Measurements from ENCODE around the gene NPC2. TPM values are rescaled to one million over a fixed set of nuclear protein-coding genes. Genes with fewer than 3 reads are reported as not detected.

The NPC2 gene
- total RNA-seq, 1 experiment from 2014 or later, result 87.1 TPM

DNA sequence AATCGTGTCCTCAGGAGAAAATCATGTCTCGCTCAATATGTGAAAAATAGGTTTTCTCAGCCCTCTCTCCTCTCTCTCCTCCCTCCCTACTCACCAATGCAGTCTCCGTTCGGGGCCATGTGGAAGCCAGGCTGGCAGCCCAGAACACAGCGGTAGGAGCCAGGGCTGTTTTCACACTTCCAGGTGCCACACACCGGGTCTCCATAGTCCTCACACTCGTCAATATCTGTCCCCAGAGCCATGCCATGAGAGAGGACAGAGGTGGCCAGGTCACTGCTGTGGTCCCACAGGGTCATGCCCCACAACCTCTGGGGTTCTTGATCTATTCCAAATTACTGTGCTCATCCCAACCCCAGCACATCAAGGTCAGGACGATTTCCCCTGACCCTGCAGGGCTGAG, 14.0 kb upstream of the NPC2 start:
- DNase-seq (ENCODE audit: low read depth), result no peak
- in situ Hi-C loops (cut with HindIII; ENCODE audit: low pct_unique_long_range_greater_than_20kb, low sequenced_read_pairs), result no loop called here

DNA sequence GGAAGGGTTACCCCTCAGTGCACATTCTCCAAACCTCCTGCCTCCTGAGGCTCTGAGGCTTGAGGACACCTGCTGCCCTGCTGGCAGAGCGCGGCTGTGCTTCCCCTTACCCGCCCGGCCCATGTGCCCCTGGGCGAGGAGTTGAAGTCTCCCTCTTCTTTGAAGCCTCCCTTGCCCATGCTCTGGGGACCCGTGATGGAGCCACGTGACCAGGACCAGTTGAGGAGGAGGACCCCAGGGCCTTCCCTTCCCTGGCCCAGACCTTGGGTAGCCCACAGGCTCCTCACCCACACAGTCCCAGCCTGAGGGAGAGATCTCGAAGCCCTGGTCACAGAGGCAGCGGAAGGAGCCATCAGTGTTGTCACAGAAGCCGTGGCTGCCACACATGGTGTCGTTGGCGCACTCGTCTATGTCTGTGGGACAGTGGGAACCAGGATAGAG, 13.3 kb upstream of the NPC2 start:
- no peak for DNase-seq (ENCODE audit: low read depth)
- in situ Hi-C loops (cut with HindIII; ENCODE audit: low pct_unique_long_range_greater_than_20kb, low sequenced_read_pairs), result no loop called here

DNA sequence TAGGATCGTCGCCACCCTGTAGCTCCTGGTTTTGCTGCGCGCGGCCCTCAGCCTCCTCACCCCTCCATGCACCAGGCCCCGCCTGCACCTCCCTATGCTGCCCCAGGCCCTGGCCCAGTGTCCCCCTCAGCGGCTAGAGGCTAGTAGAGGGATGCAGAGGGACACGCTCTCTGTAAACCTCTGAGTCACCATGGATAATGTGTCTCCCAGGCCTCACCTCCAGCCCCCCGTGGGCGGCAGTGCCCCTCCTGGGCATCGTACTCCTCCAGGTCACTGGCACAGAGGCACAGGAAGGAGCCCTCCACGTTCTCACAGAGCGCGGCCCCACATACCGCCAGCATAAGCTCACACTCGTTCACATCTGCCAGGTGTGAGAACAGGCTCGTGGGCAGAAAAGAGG, 12.7 kb upstream of the NPC2 start:
- no peak for DNase-seq (ENCODE audit: low read depth)
- in situ Hi-C loops (cut with HindIII; ENCODE audit: low pct_unique_long_range_greater_than_20kb, low sequenced_read_pairs), result no loop called here

DNA sequence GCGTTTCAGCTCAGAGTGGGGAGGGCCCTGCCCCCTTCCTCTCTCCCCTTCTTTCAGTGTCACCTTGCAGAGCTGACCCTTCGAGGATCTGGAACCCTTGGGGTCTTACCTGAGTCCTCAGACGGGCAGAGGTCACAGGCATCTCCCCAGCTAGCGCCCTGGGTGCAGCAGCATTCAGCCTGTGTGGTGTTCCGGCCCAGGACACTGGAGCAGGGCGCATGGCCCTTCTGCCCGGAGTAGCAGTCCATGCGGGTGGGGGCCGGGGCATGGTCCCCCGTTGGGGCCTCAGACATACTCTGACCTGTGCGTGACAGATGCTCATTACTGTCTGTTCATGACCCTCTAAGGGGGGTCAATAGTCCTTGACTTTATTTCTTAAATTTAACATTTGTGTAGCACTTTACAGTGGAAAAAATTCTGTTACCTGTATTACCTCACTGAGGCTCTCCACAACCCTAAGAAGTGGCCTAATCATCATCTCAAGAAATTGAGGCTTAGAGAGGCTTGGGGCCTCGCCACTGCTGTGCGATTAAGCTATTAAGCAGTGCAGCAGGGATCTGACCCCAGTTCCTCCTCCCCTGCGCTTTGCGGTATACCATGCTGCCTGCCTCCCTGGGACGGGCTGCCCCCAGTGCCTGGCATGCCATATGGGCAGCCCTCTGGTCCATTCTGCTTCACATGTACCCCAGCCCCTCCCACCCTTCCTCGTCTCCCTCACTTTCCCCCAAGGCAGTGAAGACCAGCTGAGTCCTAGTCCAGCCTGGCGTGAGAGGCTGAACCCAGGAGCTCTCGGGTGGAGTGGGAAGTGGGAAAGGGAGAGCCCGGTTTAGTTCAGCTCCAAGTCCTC, 12.0 kb upstream of the NPC2 start:
- in situ Hi-C loops (cut with HindIII; ENCODE audit: low pct_unique_long_range_greater_than_20kb, low sequenced_read_pairs), result no loop called here
- no peak for DNase-seq (ENCODE audit: low read depth)

DNA sequence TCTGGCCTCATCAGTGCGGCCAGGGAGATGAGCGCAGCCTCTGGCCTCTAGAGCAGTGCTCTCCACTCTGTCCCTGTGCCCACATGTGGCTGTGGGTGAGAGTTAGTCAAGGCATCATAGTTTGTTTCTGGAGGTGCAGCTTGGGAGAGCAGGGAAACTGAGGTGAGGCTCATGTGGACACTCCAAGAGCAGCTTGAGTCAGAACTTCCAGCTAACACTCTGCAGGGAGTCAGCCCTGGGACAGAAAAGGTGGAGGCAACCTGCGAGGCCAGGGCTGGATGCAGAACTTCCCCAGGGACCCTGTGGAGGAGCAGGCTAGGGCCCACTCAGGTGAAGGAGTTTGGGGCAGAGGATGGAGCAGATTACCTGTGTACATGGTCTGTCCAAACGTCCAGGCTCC, 11.3 kb upstream of the NPC2 start:
- in situ Hi-C loops (cut with HindIII; ENCODE audit: low pct_unique_long_range_greater_than_20kb, low sequenced_read_pairs), result no loop called here

DNA sequence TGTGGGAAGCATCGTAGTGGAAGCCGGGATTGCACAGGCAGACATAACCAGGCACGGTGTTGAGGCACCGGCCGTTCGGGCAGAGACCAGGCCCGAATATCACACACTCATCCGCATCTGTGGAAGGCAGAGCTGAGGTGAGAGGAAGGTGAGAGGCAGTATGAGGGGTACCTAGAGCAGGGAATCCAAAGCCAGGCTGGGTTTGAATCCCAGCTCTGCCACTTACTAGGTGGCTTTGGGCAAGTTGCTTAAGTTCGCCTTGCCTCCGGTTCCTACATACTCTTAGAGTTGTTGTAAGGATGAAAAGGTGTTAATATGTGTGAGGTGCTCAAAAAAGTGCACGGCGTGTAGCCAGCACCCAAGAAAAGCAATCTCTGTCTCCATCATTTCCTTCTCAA, 10.8 kb upstream of the NPC2 start:
- in situ Hi-C loops (cut with HindIII; ENCODE audit: low pct_unique_long_range_greater_than_20kb, low sequenced_read_pairs), result no loop called here
- no peak for DNase-seq (ENCODE audit: low read depth)

More for the DNA sequence above, 11.3 kb upstream of the NPC2 start:
- DNase-seq (ENCODE audit: low read depth), result no peak

DNA sequence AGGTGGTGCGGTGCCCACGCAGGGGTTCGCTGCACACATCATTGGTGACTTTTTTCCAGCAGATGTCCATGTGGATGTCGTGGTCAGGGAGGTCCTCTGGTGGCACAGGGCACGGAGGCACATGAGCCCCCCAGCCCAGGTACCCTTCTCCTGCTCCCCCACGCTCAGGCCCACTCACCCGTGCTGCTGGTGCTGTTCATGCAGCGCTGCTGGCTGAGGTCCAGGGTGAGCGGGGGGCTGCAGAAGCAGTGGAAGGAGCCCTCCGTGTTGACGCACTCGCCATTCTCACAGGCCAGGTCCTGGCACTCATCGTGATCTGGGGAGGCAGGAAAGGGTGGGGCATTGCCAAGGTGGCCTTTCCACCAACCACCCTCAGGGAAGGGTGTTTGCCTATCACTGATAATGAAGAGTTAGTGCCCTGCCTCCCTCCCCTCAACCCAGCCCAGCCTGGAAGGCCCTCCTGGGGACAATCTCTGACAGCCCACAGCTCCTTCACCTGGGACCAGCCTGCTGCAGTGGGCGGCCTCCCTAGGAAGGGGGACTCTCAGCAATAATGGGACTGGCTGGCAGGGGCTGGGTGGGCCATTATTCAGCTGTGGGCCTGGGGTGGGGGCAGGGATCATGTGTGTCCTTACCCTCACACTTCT, 10.3 kb upstream of the NPC2 start:
- DNase-seq (ENCODE audit: low read depth), result no peak
- in situ Hi-C loops (cut with HindIII; ENCODE audit: low pct_unique_long_range_greater_than_20kb, low sequenced_read_pairs), result no loop called here

DNA sequence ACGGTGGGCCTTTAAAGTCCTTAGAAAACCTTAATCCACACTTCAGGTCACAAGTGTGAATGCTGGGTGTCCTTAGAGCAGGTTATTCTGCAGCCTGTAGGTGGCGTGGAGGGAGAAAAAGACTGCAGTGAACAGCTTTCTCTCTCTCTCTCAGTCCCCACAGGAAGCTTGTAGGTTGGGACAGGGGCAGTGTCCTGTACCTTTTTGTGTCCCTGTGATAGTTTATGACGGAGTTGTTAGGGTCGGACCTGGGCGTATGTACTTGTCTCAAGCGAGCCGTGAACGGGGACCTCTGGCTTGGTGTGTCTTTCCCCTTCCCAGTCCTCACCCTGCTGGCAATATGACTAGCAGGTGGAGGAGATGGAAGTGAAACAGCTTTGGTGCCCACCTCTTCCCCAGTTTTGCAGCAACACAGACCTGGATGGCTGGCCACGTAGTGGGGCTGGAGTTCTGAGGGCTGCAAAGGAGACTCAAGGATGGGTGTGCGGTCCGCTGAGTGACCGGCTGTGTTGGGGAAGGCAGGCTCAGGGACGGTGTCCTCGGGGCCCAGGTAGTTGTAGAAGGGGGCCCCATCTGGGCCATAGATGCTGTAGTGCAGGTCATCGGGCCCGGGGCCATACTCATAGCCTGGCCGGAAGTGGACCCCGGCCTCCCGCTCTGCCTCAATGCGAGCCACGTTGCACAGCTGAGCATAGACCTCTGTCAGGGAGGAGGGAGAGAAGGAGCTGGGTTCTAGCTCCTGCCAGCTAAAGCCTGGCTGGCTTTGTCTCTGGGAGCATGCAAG, 9.3 kb upstream of the NPC2 start:
- in situ Hi-C loops (cut with HindIII; ENCODE audit: low pct_unique_long_range_greater_than_20kb, low sequenced_read_pairs), result no loop called here

DNA sequence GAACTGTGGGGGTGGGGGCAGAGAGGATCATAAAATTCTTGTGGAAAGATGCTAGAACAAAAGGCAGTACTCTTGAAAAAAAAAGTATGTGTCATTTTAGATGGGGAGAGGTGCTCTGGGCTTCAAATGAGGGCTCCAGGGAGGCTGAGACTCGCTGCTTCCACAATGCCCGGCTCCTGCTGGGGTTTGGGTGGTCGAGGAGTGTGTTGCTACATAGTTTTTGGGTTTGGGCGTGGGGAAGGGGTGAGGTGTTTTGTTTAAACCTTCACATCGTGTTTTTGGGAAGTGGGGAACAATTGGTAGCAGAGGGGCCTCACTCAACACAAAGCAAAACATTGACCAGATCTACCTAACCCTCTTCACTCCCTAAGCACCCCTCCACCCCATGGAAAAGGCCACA, 8.6 kb upstream of the NPC2 start:
- in situ Hi-C loops (cut with HindIII; ENCODE audit: low pct_unique_long_range_greater_than_20kb, low sequenced_read_pairs), result no loop called here
- DNase-seq (ENCODE audit: low read depth), result no peak

More for the DNA sequence above, 9.3 kb upstream of the NPC2 start:
- peak; percentile 19 for DNase-seq (ENCODE audit: low read depth)

DNA sequence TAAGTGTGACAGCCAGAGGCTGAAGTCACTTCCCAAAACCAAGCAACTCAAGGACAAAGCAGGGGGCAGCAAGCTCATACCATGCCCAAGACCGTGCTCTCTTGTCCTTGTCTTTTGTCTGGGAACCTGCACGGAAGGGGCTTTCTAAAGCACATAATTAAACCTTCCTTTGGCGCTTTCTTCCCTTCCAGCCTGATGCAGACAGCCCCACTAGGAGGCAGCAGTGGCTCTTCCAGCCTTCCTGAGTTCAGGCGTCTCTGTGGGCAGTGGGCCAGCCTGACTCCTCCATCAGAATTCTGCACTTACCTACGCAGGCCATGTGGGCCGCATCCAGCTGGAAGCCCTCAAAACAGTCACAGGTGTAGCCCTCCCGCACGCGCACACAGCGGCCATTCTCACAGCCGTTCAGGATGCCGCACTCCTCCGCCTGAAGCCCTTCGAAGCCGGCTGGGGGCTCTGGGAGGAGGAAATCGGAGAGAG, 8.1 kb upstream of the NPC2 start:
- peak; percentile 17 for DNase-seq (ENCODE audit: low read depth)

DNA sequence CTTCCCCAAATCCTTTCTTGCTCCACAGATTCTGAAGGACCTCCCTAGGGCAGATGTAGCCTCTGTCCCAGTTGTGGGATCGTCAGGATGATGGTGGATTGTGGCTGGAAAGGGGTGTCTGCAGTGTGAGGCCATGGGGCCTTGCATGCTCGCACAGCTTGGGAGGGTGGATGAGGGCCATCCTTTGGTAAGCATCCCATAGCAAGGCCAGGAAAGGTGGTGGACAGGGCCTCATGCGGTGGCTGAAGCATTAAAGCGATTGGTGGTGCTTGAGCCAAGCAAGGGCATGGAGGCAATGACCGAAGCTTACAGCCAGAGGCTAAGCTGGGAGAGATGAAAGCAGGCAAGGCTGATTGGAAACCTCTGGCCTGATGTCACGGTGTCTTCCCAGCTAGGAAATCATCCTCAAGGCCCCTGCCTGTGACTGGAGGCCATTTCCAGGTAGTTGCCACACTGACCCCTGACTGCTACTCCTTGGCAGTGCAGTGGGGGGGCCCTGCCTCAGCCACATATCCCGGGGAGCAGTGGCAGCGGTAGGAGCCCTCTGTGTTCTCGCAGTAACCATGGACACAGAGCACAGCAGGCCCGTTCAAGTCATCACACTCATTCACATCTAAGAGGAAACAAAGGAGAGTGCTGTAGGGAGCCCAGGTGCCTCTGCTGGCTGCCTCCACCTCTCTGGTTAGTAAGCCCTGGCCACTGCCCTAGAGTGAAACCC, 7.5 kb upstream of the NPC2 start:
- no peak for DNase-seq (ENCODE audit: low read depth)
- in situ Hi-C loops (cut with HindIII; ENCODE audit: low pct_unique_long_range_greater_than_20kb, low sequenced_read_pairs), result no loop called here

More for the DNA sequence above, 8.1 kb upstream of the NPC2 start:
- in situ Hi-C loops (cut with HindIII; ENCODE audit: low pct_unique_long_range_greater_than_20kb, low sequenced_read_pairs), result no loop called here

DNA sequence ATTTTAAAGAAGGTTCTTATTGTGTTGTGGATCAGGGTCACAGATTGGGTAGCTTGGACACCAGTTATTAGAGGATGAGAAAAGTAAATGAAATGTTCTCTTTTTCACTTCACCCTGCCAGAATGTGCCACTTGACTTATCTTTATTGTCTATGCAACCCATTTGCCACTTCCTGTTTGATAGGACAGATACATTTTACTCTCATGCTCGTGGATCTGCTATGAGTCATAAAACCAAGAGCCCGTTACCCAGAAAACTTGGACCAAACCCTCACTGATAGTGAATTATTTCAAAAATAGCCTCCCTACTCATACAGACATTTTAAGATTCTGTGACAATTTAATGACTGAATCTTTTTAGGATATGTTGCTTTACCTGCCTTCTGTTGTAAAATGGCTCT, 2.3 kb upstream of the NPC2 start:
- no peak for DNase-seq (ENCODE audit: low read depth)

DNA sequence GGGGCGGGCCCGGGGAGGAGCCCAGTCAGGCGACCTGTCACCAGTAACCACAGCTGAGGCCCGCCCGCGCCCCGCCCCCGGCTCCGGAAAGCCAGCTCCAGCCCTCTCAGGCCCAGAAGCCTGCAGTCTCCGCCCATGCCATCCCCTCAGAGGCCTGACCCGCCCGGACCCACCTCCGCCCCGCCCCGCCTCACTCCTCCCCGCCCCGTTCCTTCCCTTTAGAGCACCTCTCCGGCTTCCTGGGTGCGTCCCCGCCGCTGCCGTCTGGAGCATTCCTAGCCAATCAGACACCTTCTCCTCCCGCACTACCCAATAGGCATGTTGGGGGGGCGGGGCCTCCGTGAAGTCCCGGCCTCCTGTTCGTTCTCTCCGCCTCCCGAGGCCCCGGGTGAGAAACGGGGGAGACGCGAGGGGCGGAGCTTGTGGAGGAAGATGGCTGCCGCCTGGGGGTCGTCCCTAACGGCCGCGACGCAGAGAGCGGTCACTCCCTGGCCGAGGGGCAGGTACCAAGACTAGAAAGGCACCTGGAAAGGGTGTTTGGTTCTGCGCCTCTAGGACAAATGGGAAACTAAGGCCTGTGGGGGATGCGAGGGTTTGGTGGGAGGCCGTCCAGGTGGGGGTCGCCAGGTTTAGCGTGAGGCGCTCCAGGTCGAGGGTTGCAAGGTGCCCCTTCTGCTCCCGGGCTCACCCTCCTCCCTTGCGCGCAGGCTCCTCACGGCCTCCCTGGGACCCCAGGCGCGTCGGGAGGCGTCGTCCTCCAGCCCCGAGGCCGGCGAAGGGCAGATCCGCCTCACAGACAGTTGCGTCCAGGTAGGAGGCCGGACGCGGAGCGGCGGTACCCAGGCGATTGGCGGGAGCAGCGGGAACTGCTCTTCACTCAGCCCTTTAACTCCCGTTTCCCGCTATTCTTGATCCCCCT, 497 bp upstream of the NPC2 start, which contains the start of gene ISCA2:
ISCA2 (plus strand) TSS at position 423 of the 919 bp plus-strand sequence; CDS start at position 433, 10 bp downstream.
- in situ Hi-C loops (cut with HindIII; ENCODE audit: low pct_unique_long_range_greater_than_20kb, low sequenced_read_pairs), result loop anchor here (25.0 kb wide), 1 partner anchor 131 kb away; no protein-coding TSS in a partner anchor
- DNase-seq (ENCODE audit: low read depth), result peak; percentile 98

More for the DNA sequence above, 2.3 kb upstream of the NPC2 start:
- in situ Hi-C loops (cut with HindIII; ENCODE audit: low pct_unique_long_range_greater_than_20kb, low sequenced_read_pairs), result loop anchor here (25.0 kb wide), 1 partner anchor 133 kb away; no protein-coding TSS in a partner anchor

DNA sequence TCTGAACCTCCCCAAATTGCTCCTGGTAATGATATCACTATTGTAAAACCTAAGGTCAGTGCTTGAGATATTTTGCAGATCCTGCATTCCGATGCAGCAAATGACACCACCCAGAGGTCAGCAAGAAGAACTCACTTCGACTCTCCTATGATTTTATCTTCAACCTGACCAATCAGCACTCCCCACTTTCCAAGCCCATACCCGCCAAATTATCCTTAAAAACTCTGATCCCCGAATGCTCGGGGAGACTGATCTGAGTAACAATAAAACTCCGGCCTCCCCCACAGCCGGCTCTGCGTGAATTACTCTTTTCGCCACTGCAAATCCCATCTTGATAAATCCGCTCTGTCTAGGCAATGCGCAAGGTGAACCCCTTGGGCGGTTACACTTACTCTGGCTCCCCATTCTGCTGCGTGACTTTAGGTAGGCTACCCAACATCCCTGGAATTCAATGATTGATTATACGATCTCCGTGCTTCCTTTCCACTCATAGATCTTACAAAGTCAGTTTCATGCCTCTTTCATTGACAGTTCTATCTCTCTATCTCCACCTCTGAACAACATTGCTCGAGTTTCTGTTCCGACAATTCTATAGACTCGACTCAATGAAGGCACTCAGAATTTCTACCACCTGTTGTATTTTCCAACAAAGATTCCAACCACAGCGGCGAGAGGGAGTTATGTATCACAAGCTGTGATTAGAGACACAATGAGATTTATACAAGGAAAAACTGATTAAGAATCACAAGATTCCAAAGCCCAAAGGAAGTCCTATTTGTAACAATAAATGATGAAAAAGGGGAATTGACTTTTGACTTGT, 939 bp downstream of the NPC2 start:
- DNase-seq (ENCODE audit: low read depth), result peak; percentile 27
- in situ Hi-C loops (cut with HindIII; ENCODE audit: low pct_unique_long_range_greater_than_20kb, low sequenced_read_pairs), result loop anchor here (25.0 kb wide), 1 partner anchor 130 kb away; no protein-coding TSS in a partner anchor

DNA sequence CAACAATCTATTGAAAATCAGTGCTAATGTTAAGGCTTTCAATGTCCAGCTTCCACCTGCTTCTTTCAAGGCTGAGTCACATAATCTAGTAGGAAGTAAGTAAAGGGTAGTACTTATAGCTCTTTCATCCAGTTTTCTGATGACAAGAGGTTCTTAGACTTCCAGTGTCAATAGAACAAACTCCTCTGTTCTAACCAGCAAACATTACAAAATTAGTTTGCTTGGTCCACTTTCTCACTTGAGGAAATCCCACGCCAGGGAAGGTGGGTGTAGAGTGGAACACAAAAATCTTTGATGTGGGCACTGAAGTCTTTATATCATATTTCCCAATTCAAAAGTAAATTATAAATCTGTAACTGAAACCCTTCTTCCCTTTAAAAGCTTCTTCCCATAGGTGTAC, 2.6 kb downstream of the NPC2 start:
- in situ Hi-C loops (cut with HindIII; ENCODE audit: low pct_unique_long_range_greater_than_20kb, low sequenced_read_pairs), result loop anchor here (25.0 kb wide), 1 partner anchor 128 kb away; no protein-coding TSS in a partner anchor
- no peak for DNase-seq (ENCODE audit: low read depth)

DNA sequence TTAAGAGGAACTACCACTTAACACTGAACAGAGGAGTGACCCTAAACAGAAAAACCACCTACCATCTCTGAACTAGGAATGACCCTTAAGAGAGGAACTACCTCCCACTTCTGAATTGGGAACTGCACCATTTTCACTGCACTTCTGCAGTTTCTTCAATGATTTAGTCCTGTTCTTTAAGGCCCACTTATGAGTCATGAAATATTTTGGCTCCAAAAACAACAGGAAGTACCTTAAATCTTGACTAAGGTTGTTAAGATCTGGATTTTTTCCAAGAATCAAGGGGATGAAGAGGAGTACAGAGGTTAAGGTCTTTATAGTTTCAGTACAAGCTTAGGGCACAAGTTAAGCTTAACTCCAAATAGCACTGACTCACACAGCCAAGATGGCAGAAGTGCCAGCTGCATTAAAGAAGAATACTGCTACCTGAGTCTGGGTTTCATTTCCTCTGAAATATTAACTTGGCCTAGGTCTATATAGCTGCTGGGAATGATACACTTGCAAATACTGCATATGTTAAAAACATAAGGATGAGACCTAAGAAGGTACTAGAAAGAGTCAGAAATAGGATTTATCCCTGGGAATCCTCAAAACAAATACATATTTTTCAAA, 4.2 kb downstream of the NPC2 start:
- in situ Hi-C loops (cut with HindIII; ENCODE audit: low pct_unique_long_range_greater_than_20kb, low sequenced_read_pairs), result loop anchor here (25.0 kb wide), 1 partner anchor 127 kb away; no protein-coding TSS in a partner anchor
- DNase-seq (ENCODE audit: low read depth), result peak; percentile 67

Data from Caki2 (cell line).